DOHH2 (cell line): ENCODE measurements around the gene OPN5.

Experiments used
- EZH2phosphoT487 ChIP-seq: fragments of 200-600 bp; sonication (generic); IDR thresholded peaks from 2 replicates; pipeline ENCODE4 v1.6.1; 2017; ENCODE audit warnings: borderline replicate concordance, mild to moderate bottlenecking, antibody characterized with exemption, low read length, moderate library complexity, mixed read lengths
- TF ChIP-seq, protein P1 (sequence below): fragments of 200-600 bp; sonication (generic); IDR thresholded peaks from one replicate; pipeline ENCODE4 v1.5.1; 2014; ENCODE audit warnings: antibody characterized with exemption, mild to moderate bottlenecking, low read depth, low read length; ENCODE audit not compliant: poor library complexity, severe bottlenecking

DNA sequence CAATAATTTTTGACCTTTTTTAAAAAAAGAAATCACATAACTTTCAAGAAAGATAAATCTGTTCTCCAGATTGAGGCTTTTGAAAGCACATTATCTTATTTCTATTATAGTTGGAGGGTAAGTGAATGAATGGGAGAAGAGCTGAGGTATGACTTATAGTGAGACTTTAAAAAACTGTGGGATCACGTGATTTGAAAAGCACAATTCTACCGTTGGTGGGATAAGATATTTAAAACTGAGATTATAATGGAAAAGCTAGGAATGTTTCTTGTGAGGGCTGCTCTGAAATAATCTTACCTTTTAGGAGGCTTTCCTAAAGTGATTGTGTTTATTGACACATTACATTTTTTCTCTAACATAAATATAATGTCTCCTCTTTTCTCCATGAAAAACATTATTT is 9.5 kb upstream of the OPN5 start:
- TF ChIP-seq, protein P1, sequence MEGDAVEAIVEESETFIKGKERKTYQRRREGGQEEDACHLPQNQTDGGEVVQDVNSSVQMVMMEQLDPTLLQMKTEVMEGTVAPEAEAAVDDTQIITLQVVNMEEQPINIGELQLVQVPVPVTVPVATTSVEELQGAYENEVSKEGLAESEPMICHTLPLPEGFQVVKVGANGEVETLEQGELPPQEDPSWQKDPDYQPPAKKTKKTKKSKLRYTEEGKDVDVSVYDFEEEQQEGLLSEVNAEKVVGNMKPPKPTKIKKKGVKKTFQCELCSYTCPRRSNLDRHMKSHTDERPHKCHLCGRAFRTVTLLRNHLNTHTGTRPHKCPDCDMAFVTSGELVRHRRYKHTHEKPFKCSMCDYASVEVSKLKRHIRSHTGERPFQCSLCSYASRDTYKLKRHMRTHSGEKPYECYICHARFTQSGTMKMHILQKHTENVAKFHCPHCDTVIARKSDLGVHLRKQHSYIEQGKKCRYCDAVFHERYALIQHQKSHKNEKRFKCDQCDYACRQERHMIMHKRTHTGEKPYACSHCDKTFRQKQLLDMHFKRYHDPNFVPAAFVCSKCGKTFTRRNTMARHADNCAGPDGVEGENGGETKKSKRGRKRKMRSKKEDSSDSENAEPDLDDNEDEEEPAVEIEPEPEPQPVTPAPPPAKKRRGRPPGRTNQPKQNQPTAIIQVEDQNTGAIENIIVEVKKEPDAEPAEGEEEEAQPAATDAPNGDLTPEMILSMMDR = no peak
- no peak for TF ChIP-seq EZH2phosphoT487
